ENCODE measurements around the gene PEX3. TPM values are rescaled to one million over a fixed set of nuclear protein-coding genes. Genes with fewer than 3 reads are reported as not detected.

Gene PEX3
- total RNA-seq, 1 donor from 2014 or later = 15.1 TPM

GRCh38 chr6:143498428-143498827, 47.8 kb downstream of the PEX3 start:
- Mint-ChIP-seq H3K9me3 (ENCODE audit: low read depth) (no peaks in the 10 kb centered on the region), H3K27me3 (no peaks in the 10 kb centered on the region), H3K4me3 (ENCODE audit: low read depth) (no peak overlapping the region), H3K4me1 (ENCODE audit: low read depth) (no peaks in the 10 kb centered on the region), H3K36me3 (ENCODE audit: insufficient read depth) (peaks cover 45% of the 10 kb centered on the region), H3K27ac (no peak overlapping the region)
- no peak for DNase-seq (ENCODE audit: low spot score, unreplicated experiment)
- TF ChIP-seq, protein P1, sequence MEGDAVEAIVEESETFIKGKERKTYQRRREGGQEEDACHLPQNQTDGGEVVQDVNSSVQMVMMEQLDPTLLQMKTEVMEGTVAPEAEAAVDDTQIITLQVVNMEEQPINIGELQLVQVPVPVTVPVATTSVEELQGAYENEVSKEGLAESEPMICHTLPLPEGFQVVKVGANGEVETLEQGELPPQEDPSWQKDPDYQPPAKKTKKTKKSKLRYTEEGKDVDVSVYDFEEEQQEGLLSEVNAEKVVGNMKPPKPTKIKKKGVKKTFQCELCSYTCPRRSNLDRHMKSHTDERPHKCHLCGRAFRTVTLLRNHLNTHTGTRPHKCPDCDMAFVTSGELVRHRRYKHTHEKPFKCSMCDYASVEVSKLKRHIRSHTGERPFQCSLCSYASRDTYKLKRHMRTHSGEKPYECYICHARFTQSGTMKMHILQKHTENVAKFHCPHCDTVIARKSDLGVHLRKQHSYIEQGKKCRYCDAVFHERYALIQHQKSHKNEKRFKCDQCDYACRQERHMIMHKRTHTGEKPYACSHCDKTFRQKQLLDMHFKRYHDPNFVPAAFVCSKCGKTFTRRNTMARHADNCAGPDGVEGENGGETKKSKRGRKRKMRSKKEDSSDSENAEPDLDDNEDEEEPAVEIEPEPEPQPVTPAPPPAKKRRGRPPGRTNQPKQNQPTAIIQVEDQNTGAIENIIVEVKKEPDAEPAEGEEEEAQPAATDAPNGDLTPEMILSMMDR (IDR thresholded peaks at IDR 0.05; ENCODE audit: unreplicated experiment) = no peak

DNA sequence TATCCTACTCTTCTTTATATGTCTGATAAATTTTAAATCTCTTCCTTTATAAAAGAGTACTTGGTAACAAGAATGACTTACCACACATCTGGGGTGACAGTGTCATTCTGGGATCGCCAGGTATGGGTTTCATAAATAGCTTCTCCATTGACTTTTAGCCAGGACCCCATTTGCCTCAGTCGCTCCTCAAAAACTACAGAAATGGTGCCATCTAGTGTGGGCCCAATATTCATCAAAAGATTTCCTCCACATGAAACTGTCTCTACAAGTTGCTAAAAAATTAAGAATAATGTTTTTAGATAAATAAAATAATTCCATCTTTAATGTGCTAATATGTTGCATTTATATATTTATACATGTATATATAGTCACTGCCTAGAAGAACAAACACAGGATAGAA, 51.2 kb downstream of the PEX3 start:
- TF ChIP-seq, protein P1 (IDR thresholded peaks at IDR 0.05; ENCODE audit: unreplicated experiment) = no peak
- H3K36me3 Mint-ChIP-seq (ENCODE audit: insufficient read depth) = peaks cover 48% of the 10 kb centered on the region
- no peak overlapping the region for H3K4me3 Mint-ChIP-seq (ENCODE audit: low read depth)
- no peaks in the 10 kb centered on the region for H3K27me3 Mint-ChIP-seq
- H3K27ac Mint-ChIP-seq = no peak overlapping the region
- H3K9me3 Mint-ChIP-seq (ENCODE audit: low read depth) = no peaks in the 10 kb centered on the region
- H3K4me1 Mint-ChIP-seq (ENCODE audit: low read depth) = no peaks in the 10 kb centered on the region
- no peak for DNase-seq (ENCODE audit: low spot score, unreplicated experiment)

- TF ChIP-seq, protein P1 (IDR thresholded peaks at IDR 0.05; ENCODE audit: unreplicated experiment) = no peak
- Mint-ChIP-seq H3K4me1 (ENCODE audit: low read depth) (peaks cover 6% of the 10 kb centered on the region), H3K27ac (no peak overlapping the region), H3K9me3 (ENCODE audit: low read depth) (no peaks in the 10 kb centered on the region), H3K36me3 (ENCODE audit: insufficient read depth) (peaks cover 43% of the 10 kb centered on the region), H3K4me3 (ENCODE audit: low read depth) (no peak overlapping the region), H3K27me3 (no peaks in the 10 kb centered on the region)
- DNase-seq (ENCODE audit: low spot score, unreplicated experiment) = no peak
Observed at GRCh38 chr6:143504369-143504768, 53.8 kb downstream of the PEX3 start.

GRCh38 chr6:143505111-143505510, 54.5 kb downstream of the PEX3 start:
- no peaks in the 10 kb centered on the region for H3K27me3 Mint-ChIP-seq
- TF ChIP-seq, protein P1 (IDR thresholded peaks at IDR 0.05; ENCODE audit: unreplicated experiment) = no peak
- peaks cover 8% of the 10 kb centered on the region for H3K4me1 Mint-ChIP-seq (ENCODE audit: low read depth)

DNA sequence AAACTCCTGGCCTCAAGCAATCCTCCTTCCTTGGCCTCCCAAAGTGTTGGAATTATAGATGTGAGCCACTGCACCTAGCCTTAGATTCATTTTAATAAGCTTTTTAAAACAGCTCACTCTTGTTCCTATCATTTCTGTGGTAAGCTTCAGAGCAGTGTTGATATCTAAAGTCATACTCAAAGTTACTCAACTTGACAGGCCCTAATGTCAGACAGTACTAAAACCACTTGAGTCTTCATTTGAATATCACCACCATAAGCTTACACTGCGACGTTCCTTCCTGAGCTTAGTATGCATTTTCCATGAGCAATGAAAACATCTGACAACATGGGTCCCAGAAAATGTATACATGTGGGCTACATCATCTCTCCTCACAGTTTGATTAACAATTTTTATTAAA, 54.9 kb downstream of the PEX3 start:
- Mint-ChIP-seq H3K4me1 (ENCODE audit: low read depth) (peaks cover 10% of the 10 kb centered on the region), H3K27me3 (no peaks in the 10 kb centered on the region), H3K4me3 (ENCODE audit: low read depth) (no peak overlapping the region), H3K27ac (no peak overlapping the region), H3K36me3 (ENCODE audit: insufficient read depth) (peaks cover 31% of the 10 kb centered on the region), H3K9me3 (ENCODE audit: low read depth) (no peaks in the 10 kb centered on the region)
- DNase-seq (ENCODE audit: low spot score, unreplicated experiment) = no peak
- TF ChIP-seq, protein P1 (IDR thresholded peaks at IDR 0.05; ENCODE audit: unreplicated experiment) = no peak

More at GRCh38 chr6:143505111-143505510, 54.5 kb downstream of the PEX3 start:
- peaks cover 35% of the 10 kb centered on the region for H3K36me3 Mint-ChIP-seq (ENCODE audit: insufficient read depth)
- no peak overlapping the region for H3K27ac Mint-ChIP-seq
- DNase-seq (ENCODE audit: low spot score, unreplicated experiment) = no peak
- H3K9me3 Mint-ChIP-seq (ENCODE audit: low read depth) = no peaks in the 10 kb centered on the region
- no peak overlapping the region for H3K4me3 Mint-ChIP-seq (ENCODE audit: low read depth)
